Thyroid gland (tissue), 4 donors: ENCODE measurements around the gene MN1. TPM values are rescaled to one million over a fixed set of nuclear protein-coding genes. Genes with fewer than 3 reads are reported as not detected.

Experiments used
- DNase-seq, 2 donors: peaks; one replicate each; pipeline ENCODE4 v3.0.0-alpha.2; 2019
- H3K27ac ChIP-seq, 3 donors: fragments of 200-600 bp; sonication (generic); 1 replicate in 2 of 3; 2 replicates in 1 of 3; pipeline ENCODE4 v1.5.1; 2016 to 2019; ENCODE audit warnings: mild to moderate bottlenecking in 1 of 3, moderate library complexity in 1 of 3
- H3K27me3 ChIP-seq: fragments of 200-600 bp; sonication (generic); one replicate; pipeline ENCODE4 v1.5.1; 2019
- H3K36me3 ChIP-seq, 2 donors: fragments of 200-600 bp; sonication (generic); one replicate each; pipeline ENCODE4 v1.5.1; 2016 to 2019
- H3K4me1 ChIP-seq, 2 donors: fragments of 200-600 bp; sonication (generic); one replicate each; pipeline ENCODE4 v1.5.1; 2017 to 2019
- H3K4me3 ChIP-seq, 3 donors: fragments of 200-600 bp; sonication (generic); replicated peaks in 1 of 3; 1 replicate in 2 of 3; 2 replicates in 1 of 3; pipeline ENCODE4 v1.5.1; 2016; ENCODE audit warnings: mild to moderate bottlenecking in 1 of 3
- H3K9me3 ChIP-seq: fragments of 200-600 bp; sonication (generic); one replicate; pipeline ENCODE4 v1.5.1; 2017
- CTCF ChIP-seq, 6 experiments: fragments of 200-600 bp in 3 of 6; fragments of 450-650 bp in 3 of 6; sonication (generic) in 3 of 6; IDR thresholded peaks; one replicate each; pipeline ENCODE4 v1.5.1; 2016 to 2019; ENCODE audit warnings: antibody characterized with exemption in 6 of 6, mild to moderate bottlenecking in 2 of 6, inconsistent platforms in 1 of 6, moderate library complexity in 1 of 6
- POLR2A ChIP-seq, 2 donors: fragments of 450-650 bp; IDR thresholded peaks; one replicate each; pipeline ENCODE4 v1.6.1; 2017; ENCODE audit warnings: antibody characterized with exemption in 2 of 2, mild to moderate bottlenecking in 2 of 2, moderate library complexity in 1 of 2
- WGBS, 2 donors: methylation state at CpG; one replicate each; pipeline ENCODE4 v1.1.5; 2017; 5-methylcytosine and 5-hydroxymethylcytosine counted together
- intact Hi-C: fragments of 100-400 bp; cut with DNase I; formaldehyde crosslinking; loops from one replicate; pipeline ENCODE4 v1.15.1; 2023
- total RNA-seq, 4 donors: library from RNA; depleted of rRNA; stranded (reverse); fragments of >200 nt; gene quantifications; one replicate each; pipeline ENCODE4 v1.2.3, GENCODE V29; 2016

MN1 gene
- total RNA-seq, 4 donors from 2014 or later = 2.5 to 4.5 (median 2.9) TPM

- no peak overlapping the region for H3K4me3 ChIP-seq
- no peaks in the 10 kb centered on the region for H3K4me1 ChIP-seq
- H3K27ac ChIP-seq = no peak overlapping the region
- TF ChIP-seq CTCF (IDR thresholded peaks at IDR 0.05) = no peak
- TF ChIP-seq POLR2A (IDR thresholded peaks at IDR 0.05) = no peak
- no peaks in the 10 kb centered on the region for H3K36me3 ChIP-seq
- DNase-seq = no peak
- 58 to 67% methylated on average over 2 to 12 of the region's 15 CpGs for WGBS, 2 donors
- intact Hi-C loops = no loop called here
- no peaks in the 10 kb centered on the region for H3K9me3 ChIP-seq
- H3K27me3 ChIP-seq = no peaks in the 10 kb centered on the region
Measured at GRCh38 chr22:27761665-27762064, 39.9 kb downstream of the MN1 start.

- 83% methylated on average over 7 of the region's 7 CpGs for WGBS, 2 donors
- TF ChIP-seq CTCF (IDR thresholded peaks at IDR 0.05) (no peak), POLR2A (IDR thresholded peaks at IDR 0.05) (no peak)
- H3K9me3 ChIP-seq = no peaks in the 10 kb centered on the region
- intact Hi-C loops = no loop called here
- H3K4me3 ChIP-seq = no peak overlapping the region
- no peaks in the 10 kb centered on the region for H3K36me3 ChIP-seq
- DNase-seq = no peak
- H3K27ac ChIP-seq = no peak overlapping the region
- no peaks in the 10 kb centered on the region for H3K4me1 ChIP-seq
- H3K27me3 ChIP-seq = no peaks in the 10 kb centered on the region
Measured at GRCh38 chr22:27761000-27761399, 40.6 kb downstream of the MN1 start.

GRCh38 chr22:27760474-27760873 lies 41.1 kb downstream of the MN1 start:
- Histone ChIP-seq H3K4me1 (no peaks in the 10 kb centered on the region), H3K27ac (no peak overlapping the region), H3K36me3 (no peaks in the 10 kb centered on the region), H3K27me3 (no peaks in the 10 kb centered on the region), H3K4me3 (no peak overlapping the region), H3K9me3 (no peaks in the 10 kb centered on the region)
- no peak for DNase-seq
- WGBS, 2 donors = 90% methylated on average over 8 of the region's 8 CpGs
- TF ChIP-seq POLR2A (IDR thresholded peaks at IDR 0.05) = no peak
- intact Hi-C loops = no loop called here

- H3K4me1 ChIP-seq = no peaks in the 10 kb centered on the region
- no peak for DNase-seq
- TF ChIP-seq CTCF (IDR thresholded peaks at IDR 0.05) (no peak), POLR2A (IDR thresholded peaks at IDR 0.05) (no peak)
Measured at GRCh38 chr22:27757928-27758525, 43.5 kb downstream of the MN1 start.

GRCh38 chr22:27756212-27756660 lies 45.3 kb downstream of the MN1 start:
- TF ChIP-seq POLR2A (IDR thresholded peaks at IDR 0.05) (no peak), CTCF (IDR thresholded peaks at IDR 0.05) (no peak)
- Histone ChIP-seq H3K36me3 (no peaks in the 10 kb centered on the region), H3K27ac (no peak overlapping the region), H3K27me3 (no peaks in the 10 kb centered on the region), H3K9me3 (no peaks in the 10 kb centered on the region), H3K4me3 (no peak overlapping the region), H3K4me1 (no peaks in the 10 kb centered on the region)
- no peak for DNase-seq
- intact Hi-C loops = no loop called here
- WGBS, 2 donors = 89% methylated on average over 15 to 16 of the region's 16 CpGs

More at GRCh38 chr22:27757928-27758525, 43.5 kb downstream of the MN1 start:
- Histone ChIP-seq H3K4me3 (no peak overlapping the region), H3K36me3 (no peaks in the 10 kb centered on the region), H3K27ac (no peak overlapping the region), H3K9me3 (no peaks in the 10 kb centered on the region), H3K27me3 (no peaks in the 10 kb centered on the region)
- intact Hi-C loops = no loop called here
- 92 to 93% methylated on average over 6 of the region's 6 CpGs for WGBS, 2 donors
